SW480 (cell line): ENCODE data around the gene MADCAM1.

Experiments
- DNase-seq: peaks from one replicate; pipeline ENCODE4 v3.0.0-alpha.2; 2016; ENCODE audit warnings: low spot score

Gene MADCAM1

GRCh38 chr19:532561-533363 lies 36.5 kb downstream of the MADCAM1 start:
- peak; percentile 54 for DNase-seq

- no peak for DNase-seq
These were observed 37.2 kb downstream of the MADCAM1 start for GRCh38 chr19:533364-534058.

GRCh38 chr19:534088-534487 lies 37.8 kb downstream of the MADCAM1 start:
- DNase-seq = no peak

GRCh38 chr19:535017-535835 lies 38.9 kb downstream of the MADCAM1 start:
- no peak for DNase-seq

- no peak for DNase-seq
These were observed 40.0 kb downstream of the MADCAM1 start for GRCh38 chr19:536031-536880.

GRCh38 chr19:536881-537404 lies 40.7 kb downstream of the MADCAM1 start:
- no peak for DNase-seq

GRCh38 chr19:538641-539428 lies 42.5 kb downstream of the MADCAM1 start:
- DNase-seq = no peak

- no peak for DNase-seq
These were observed 43.2 kb downstream of the MADCAM1 start for GRCh38 chr19:539429-540030.

- DNase-seq = no peak
These were observed 44.8 kb downstream of the MADCAM1 start for GRCh38 chr19:540867-541637.

GRCh38 chr19:541699-542098 lies 45.4 kb downstream of the MADCAM1 start:
- DNase-seq = no peak

GRCh38 chr19:542173-542866 lies 46.0 kb downstream of the MADCAM1 start:
- DNase-seq = no peak

- no peak for DNase-seq
These were observed 47.8 kb downstream of the MADCAM1 start, which contains the start of gene GZMM for GRCh38 chr19:543910-544608. GZMM (plus strand) TSS chr19:544053; CDS start chr19:544072, 19 bp downstream.

- no peak for DNase-seq
These were observed 50.8 kb downstream of the MADCAM1 start for GRCh38 chr19:547117-547516.

GRCh38 chr19:547836-548720 lies 51.8 kb downstream of the MADCAM1 start:
- no peak for DNase-seq

GRCh38 chr19:548886-549830 lies 52.9 kb downstream of the MADCAM1 start:
- DNase-seq = no peak

- DNase-seq = no peak
These were observed 58.5 kb downstream of the MADCAM1 start for GRCh38 chr19:554817-555216.
